IPS DF 19.7 (cell line): ENCODE data around the gene TGIF2.
"Not testable (repeated sequence)": the region's sequence is repeated elsewhere in the genome, so short reads cannot be mapped to it uniquely, and the experiment has no call there.

ENCODE experiments used
- DNase-seq: peaks from one replicate; pipeline ENCODE4 v3.0.0-alpha.2; 2013; ENCODE audit warnings: low read depth, low spot score

TGIF2 gene

DNA sequence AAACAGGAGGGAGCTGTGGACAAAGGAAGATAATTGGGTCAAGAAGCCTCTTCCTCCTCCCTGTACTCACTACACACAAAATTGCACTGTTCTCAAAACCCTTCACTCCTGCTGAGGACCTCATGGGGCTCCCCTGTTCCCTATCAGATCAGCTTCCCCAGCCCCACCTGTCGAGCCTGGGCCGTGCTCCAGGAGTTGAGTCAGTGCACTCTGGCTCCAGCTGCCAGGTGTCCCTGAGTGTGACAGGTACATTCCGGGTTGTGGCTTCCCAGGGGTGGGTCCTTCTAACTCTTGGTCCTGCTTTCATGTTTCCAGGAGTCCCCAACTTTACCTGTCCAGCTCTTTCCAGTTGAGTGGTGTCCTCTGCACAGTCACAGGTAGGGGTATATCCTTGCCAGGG lies 40.6 kb downstream of the TGIF2 start:
- no peak for DNase-seq

DNA sequence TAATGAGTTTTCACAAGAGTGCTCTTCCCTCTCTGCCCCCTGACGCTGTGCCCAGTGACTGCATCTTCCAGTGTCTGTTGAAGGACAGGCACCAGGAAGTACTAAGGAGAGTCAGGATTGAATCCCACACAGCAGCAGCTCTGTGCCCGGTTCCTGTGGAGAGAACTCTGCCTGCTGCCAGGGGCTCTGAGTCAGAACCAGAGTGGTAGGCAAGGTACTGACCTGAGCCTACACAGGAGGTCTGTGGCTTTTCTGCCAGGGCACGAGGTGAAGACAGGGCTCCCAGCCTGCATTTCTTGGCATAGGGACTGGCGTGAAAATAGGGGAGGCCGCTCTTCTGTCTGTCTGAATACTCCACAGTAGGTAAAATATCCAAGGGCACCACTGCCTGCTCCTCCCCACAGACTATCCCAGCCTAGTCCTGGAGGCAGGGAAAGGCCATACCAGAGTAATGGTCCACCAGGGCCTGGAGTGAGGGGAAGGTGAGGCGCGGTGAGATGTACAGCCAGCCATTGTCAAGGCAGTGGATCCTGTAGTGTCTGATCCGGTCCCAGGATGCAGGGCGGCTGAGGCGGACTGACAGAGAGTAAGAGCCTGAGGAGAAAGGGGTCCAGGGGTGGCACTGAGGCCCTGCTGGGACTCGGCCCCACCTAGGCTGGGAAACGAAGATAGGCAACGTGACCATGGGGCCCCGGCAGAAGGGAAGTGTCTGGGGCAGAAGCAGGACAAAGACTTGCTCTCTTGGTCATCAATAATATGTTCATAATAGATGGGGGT lies 41.6 kb downstream of the TGIF2 start:
- no peak for DNase-seq

DNA sequence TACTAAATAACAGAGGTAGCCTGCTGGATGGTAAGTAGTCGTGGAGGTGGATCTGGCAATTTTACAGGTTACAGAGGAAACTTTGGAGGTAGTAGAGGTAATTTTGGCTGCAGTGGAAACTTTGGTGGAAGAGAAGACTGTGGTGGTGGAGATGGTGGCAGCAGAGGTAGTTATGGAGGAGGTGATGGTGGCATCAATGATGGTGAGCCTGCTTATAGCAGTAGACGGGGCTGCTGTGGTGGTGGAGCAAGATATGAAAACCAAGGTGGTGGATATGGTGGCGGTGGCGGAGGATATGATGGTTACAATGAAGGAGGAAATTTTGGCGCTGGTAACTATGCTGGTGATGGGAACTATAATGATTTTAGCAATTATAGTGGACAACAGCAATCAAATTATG lies 47.5 kb downstream of the TGIF2 start:
- no peak for DNase-seq

GRCh38 chr20:36623444-36623843 lies 50.0 kb downstream of the TGIF2 start:
- no peak for DNase-seq

DNA sequence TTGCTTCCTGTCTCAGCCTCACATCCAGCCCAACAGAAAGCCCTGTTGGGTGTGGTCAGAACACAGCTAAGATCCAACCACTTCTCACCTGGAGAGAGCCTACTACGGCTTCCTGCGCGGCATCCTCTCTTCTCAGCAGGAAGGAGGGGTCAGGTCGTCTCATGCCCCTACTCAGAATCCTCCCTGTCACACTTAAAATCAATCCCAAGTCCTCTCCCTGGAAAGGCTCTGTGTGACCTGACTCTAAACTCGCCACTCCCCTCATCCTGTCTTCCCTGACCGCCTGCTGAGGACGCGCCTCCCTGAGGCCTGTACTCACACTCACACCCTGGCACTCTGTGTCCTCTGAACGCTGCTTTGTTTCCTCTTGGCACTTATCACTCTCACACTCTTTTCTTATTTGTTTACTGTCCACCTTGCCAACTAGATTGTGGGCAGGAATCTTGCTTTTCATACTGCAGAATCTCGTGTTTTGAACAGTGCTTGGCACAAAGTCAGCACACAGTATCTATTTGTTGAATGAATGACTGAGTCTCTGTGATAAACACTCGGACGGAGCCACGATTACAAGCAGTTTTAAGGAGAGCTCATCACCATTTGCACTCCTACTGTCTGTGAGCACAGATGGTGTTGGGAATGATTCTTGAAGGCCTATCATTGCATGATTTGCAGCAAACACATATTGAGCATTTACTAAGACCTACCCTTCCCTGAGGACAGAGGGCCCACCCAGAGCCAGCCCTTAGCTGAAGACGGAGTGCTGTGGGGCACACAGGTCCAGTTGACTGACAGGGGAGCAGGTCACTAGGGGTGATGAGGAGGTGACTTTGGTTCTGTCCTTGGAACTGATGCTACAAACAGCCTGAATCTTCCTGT lies 50.9 kb downstream of the TGIF2 start:
- DNase-seq = no peak

DNA sequence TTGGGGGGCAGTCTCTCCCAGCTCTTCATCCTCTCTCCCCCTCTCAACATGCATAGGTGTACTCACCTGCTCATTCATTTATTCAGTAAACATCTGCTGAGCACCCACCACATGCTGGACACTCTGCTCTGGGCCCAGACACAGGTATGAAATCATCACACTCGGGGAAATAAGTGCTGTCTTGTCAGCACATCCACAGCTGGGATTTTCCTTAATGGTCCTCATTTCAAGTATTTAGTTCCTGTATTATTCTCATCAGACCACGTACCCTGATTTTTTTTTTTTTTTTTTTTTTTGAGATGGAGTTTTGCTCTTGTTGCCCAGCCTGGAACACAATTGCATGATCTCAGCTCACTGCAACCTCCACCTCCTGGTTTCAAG lies 51.5 kb downstream of the TGIF2 start:
- no peak for DNase-seq

DNA sequence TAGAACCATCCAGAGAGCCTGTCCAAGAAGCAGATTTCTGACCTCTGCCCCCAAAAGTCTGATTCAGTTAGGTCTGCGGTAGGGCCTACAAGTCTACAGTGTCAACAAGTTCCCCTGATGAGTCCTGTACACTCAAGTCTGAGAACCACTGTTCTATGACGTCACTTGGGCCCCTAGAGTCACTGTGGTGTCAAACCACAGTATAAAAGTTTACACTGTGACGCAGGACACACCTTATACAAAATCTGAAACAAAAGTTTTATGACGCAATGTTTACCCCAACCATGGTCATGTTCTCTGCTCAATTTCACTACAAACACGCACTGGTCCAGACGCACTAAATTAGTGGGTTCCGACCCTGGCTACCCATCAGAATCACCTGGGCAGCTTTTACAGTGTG lies 54.7 kb downstream of the TGIF2 start:
- DNase-seq = no peak

DNA sequence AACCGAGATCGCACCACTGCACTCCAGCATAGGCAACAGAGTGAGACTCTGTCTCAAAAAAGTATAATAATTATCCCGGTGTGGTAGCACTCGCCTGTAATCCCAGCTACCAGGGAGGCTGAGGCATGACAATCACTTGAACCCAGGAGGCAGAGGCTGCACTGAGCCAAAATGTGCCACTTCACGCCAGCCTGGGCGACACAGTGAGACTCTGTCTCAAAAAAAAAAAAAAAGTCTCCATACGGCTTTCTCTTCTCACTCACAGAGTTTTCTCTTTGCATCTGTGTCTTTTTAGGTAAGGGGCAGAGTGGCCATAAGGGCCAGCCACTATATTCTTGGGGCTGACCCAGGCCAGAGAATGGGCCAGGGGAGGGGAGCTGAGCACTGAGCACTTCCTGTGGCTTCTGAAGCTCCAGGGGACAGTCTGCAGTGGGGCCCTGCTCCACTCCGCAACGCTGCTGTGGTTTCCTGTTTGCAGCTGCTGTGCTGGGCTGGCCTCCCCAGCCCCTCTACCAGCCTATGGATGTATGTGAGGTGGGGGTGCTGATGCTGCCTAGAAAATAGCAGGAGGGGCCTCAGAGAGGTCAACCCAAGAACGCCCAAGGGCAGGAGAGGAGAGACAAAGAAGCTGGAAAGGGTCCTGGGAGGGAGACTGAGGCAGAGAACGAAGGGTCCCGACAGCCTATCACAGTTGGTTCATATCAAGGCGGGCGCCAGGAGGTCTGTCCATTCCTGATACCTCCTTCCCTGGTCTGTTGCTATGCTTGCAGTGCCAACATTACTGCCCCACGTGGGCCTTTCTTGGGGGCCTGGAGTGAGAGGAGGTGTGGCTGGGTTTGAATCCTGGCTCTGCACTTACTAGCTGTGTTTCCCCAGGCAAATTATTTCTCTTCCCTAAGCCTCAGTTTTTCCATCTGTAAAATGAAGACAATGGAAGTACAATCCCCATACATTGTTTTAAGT lies 56.6 kb downstream of the TGIF2 start:
- DNase-seq = no peak

DNA sequence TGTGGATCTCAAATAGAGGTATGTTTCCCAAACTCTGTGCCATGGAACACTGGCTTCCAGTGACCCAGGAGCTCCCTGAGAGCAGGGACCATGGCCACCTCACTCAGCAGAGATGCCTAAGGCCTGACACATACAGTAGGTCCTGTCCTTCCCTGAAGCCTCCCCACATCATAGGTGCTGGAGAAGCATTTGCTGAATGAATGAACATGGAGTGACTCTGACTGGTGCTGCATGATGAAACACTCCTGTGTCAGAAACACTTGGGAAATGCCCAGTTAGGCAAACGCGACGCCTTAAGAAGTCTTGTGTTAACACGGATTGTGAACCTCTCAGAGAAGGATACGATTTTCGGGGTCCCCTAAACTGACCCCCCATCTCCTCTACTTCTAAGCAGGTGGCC lies 58.2 kb downstream of the TGIF2 start:
- no peak for DNase-seq

- no peak for DNase-seq
Measured at GRCh38 chr20:36632147-36632486, 58.7 kb downstream of the TGIF2 start.

DNA sequence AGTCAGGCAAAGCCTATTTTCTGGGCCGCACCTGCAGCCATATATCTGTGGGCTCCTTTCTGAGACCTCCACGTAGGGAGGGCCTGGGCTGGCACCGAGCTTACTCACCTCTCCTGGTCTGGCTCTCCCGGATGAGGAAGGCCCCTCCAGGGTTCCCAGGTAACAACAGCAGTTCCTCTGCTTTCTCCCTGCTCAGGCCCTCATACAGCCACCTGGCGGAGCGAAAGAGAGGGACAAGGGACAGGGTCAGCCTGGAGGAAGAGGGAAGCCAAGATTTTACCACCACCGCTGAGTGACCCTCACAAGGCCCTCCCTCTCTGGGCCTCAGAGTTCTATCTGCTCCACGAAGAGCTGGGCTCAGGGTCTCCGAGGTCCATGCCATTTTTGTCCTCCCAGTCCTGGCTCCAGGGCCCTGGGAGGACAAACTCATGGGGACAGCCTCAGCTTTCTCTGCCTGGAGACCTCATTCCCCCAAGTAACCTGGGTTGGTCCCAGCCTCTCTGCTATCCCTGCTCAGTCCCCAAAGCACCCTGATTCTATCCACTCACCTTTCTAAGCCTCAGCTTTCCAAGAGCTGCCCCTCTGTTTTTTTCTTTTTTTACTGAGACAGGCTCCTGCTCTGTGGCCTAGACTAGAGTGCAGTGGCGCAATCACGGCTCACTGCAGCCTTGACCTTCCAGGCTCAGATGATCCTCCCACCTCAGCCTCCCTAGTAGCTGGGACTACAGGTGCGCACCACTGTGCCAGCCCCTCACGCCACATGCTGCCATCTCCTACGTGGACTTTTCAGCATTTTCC lies 59.3 kb downstream of the TGIF2 start:
- peak; percentile 42 for DNase-seq

DNA sequence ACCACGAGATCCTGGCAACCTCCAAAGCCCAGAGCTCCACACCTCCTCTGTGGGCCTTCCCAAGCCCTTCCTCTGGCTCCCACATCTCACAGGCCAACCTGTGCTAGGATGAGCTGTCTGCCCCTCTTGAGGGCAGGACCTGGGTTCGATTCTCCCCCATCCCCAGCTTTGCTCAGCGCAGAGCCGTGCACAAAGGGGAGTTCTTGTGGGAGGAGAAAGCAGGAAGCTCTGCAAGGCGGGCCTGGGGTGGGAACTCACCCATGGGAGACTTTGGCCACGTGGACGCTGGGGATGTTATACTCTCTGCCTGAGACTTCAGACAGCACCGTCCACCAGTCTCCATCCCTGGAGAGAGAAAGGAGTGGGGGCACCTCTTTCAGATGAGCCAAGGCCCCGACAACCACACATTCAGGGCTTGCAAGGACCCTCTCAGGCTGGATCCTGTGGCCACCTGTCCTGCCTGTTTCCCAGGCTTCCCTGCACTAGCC lies 59.9 kb downstream of the TGIF2 start:
- no peak for DNase-seq

DNA sequence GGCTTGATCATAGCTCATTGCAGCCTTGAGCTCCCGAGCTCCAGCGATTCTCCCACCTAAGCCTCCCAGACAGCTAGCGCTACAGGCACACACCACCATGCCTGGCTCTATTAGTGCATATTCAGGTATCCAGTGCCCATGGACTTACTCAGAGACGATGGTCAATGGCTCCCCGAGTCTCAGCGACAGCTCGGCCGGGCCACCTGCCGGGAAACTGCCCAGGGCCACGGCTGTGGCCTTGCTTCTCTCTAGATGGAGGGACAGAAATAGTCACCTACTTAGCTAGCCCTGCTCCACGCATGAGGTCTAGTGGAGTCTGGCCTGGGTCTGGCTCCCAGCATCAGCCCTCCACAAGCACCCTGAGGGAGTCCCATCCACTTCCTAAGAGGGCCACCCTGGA lies 60.9 kb downstream of the TGIF2 start:
- DNase-seq = no peak

DNA sequence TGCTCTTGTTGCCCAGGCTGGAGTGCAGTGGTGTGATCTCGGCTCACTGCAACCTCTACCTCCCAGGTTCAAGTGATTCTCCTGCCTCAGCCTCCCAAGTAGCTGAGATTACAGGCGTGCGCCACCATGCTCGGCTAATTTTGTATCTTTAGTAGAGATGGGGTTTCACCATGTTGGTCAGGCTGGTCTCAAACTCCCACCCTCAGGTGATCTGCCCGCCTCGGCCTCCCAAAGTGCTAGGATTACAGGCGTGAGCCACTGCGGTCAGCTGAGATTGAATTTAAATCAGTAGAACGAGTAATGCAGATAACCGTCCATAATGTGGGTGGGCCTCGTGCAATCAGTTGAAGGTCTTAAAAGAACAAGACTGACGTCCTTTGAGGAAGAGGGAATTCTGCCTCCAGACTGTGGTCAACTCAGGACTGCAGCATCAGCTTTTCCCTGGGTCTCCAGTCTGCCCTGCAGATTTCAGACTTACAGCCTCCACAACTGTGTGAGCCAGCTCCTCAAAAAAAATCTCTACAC lies 65.5 kb downstream of the TGIF2 start:
- not testable (repeated sequence) for DNase-seq

DNA sequence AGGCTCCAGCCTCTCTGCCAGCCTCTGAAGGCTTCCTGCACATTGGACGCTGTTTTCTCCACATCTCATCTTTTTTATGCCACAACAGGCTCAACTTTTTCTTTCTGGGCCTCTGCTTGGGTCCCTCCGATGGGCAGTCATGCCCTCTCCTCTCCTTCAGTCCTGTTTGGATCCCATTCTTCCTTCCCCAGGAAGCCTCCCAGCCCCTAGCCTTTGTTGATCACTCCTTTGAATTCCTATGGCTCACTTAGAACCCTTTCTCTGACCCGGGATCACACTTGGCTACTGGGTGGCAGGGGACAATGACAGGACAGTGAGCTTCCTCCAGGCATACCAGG lies 68.1 kb downstream of the TGIF2 start:
- DNase-seq = no peak

DNA sequence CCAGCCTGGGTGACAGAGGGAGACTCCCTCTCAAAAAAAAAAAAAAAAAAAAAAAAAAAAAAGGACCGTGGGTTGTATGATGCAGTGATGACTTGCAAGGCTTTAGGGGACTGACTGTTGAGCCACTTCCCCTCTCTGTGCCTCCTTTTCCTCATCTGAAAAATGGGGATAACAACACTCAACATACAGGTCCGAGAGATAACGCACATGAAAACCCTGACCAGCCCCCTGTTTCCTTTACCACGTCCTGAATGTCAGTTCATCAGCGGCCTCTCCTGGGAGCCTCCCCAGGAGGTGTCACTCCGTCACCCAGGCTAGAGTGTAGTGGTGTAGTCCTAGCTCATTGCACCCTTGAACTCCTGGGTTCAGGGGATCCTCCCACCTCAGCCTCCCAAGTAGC lies 68.7 kb downstream of the TGIF2 start:
- no peak for DNase-seq
